ENCODE data around the gene CDK12. TPM values are rescaled to one million over a fixed set of nuclear protein-coding genes. Genes with fewer than 3 reads are reported as not detected.

CDK12 gene
- total and polyA plus RNA-seq, 9 donors: 17.8 to 65.9 (median 47.9) TPM

- Histone ChIP-seq H3K4me1 (ENCODE audit: insufficient read depth) (peaks cover 3% of the 10 kb centered on the region), H3K27me3 (no peaks in the 10 kb centered on the region), H3K9me3 (no peaks in the 10 kb centered on the region), H3K36me3 (no peaks in the 10 kb centered on the region), H3K27ac (no peak overlapping the region), H3K4me3 (no peak overlapping the region)
- intact Hi-C loops (cut with DNase I): no loop called here
- TF ChIP-seq POLR2A (IDR thresholded peaks at IDR 0.05): no peak
- no peak for TF ChIP-seq EP300 (IDR thresholded peaks at IDR 0.05)
- TF ChIP-seq CTCF (IDR thresholded peaks at IDR 0.05): no peak
- no peak for DNase-seq
- 84 to 87% (median 84%) methylated on average over 4 of the region's 4 CpGs for WGBS, 3 donors
Observed at GRCh38 chr17:39564211-39564848, 103.0 kb downstream of the CDK12 start.

GRCh38 chr17:39566094-39566850, 105.0 kb downstream of the CDK12 start:
- TF ChIP-seq CTCF (IDR thresholded peaks at IDR 0.05) (no peak), POLR2A (IDR thresholded peaks at IDR 0.05) (no peak), EP300 (IDR thresholded peaks at IDR 0.05) (no peak)
- WGBS, 3 donors: 81 to 82% (median 82%) methylated on average over 11 of the region's 11 CpGs
- intact Hi-C loops (cut with DNase I): no loop called here
- peaks cover 3% of the 10 kb centered on the region for H3K4me1 ChIP-seq (ENCODE audit: insufficient read depth)
- no peaks in the 10 kb centered on the region for H3K27me3 ChIP-seq
- DNase-seq: no peak
- no peaks in the 10 kb centered on the region for H3K9me3 ChIP-seq
- no peaks in the 10 kb centered on the region for H3K36me3 ChIP-seq
- H3K27ac ChIP-seq: no peak overlapping the region
- no peak overlapping the region for H3K4me3 ChIP-seq

- no peaks in the 10 kb centered on the region for H3K36me3 ChIP-seq
- 77 to 79% (median 79%) methylated on average over 9 of the region's 9 CpGs for WGBS, 3 donors
Observed at GRCh38 chr17:39568702-39569101, 107.4 kb downstream of the CDK12 start.

GRCh38 chr17:39569126-39569525, 107.8 kb downstream of the CDK12 start:
- no peaks in the 10 kb centered on the region for H3K36me3 ChIP-seq
- H3K9me3 ChIP-seq: no peaks in the 10 kb centered on the region
- H3K4me3 ChIP-seq: no peak overlapping the region
- DNase-seq: no peak
- intact Hi-C loops (cut with DNase I): no loop called here
- no peak overlapping the region for H3K27ac ChIP-seq
- TF ChIP-seq EP300 (IDR thresholded peaks at IDR 0.05): no peak
- no peak for TF ChIP-seq POLR2A (IDR thresholded peaks at IDR 0.05)
- no peak for TF ChIP-seq CTCF (IDR thresholded peaks at IDR 0.05)
- peaks cover 1% of the 10 kb centered on the region for H3K4me1 ChIP-seq (ENCODE audit: insufficient read depth)
- H3K27me3 ChIP-seq: no peaks in the 10 kb centered on the region
- 50 to 61% (median 55%) methylated on average over 1 of the region's 1 CpG for WGBS, 3 donors

More at GRCh38 chr17:39568702-39569101, 107.4 kb downstream of the CDK12 start:
- Histone ChIP-seq H3K9me3 (no peaks in the 10 kb centered on the region), H3K27me3 (no peaks in the 10 kb centered on the region), H3K4me1 (ENCODE audit: insufficient read depth) (no peaks in the 10 kb centered on the region), H3K4me3 (no peak overlapping the region), H3K27ac (no peak overlapping the region)
- intact Hi-C loops (cut with DNase I): no loop called here
- TF ChIP-seq CTCF (IDR thresholded peaks at IDR 0.05) (no peak), POLR2A (IDR thresholded peaks at IDR 0.05) (no peak), EP300 (IDR thresholded peaks at IDR 0.05) (no peak)
- DNase-seq: no peak

Measured in ovary (tissue), 9 donors.